C4-2B (cell line): ENCODE data around the gene KDM4D.

Experiments
- ZFX ChIP-seq: fragments of 450-650 bp; IDR thresholded peaks from 2 replicates; pipeline ENCODE4 v1.6.1; 2017
- TF ChIP-seq, protein P1 (sequence below): fragments of 450-650 bp; conservative IDR thresholded peaks from 2 replicates; pipeline ENCODE4 v1.5.1; 2017; ENCODE audit warnings: mild to moderate bottlenecking

DNA sequence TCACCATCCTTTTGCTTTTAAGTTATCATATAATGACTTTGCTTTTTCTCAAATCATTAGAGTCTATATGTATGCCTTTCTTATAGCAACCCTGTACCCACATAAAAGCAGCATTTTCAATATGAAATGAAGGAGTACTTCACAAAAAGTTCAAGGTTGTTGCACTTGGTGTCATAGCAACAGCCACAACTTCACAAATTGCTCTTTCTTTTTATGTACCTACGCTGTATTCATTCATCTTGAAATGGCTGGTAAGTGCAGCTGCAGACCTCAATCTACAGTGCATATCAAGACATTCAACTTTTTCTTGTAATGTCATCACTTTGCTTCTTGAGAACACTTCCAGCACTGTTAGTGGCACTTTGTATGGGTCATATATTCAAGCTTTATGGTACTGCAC is 18.8 kb upstream of the KDM4D start:
- TF ChIP-seq, protein P1, sequence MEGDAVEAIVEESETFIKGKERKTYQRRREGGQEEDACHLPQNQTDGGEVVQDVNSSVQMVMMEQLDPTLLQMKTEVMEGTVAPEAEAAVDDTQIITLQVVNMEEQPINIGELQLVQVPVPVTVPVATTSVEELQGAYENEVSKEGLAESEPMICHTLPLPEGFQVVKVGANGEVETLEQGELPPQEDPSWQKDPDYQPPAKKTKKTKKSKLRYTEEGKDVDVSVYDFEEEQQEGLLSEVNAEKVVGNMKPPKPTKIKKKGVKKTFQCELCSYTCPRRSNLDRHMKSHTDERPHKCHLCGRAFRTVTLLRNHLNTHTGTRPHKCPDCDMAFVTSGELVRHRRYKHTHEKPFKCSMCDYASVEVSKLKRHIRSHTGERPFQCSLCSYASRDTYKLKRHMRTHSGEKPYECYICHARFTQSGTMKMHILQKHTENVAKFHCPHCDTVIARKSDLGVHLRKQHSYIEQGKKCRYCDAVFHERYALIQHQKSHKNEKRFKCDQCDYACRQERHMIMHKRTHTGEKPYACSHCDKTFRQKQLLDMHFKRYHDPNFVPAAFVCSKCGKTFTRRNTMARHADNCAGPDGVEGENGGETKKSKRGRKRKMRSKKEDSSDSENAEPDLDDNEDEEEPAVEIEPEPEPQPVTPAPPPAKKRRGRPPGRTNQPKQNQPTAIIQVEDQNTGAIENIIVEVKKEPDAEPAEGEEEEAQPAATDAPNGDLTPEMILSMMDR: no peak
- TF ChIP-seq ZFX: no peak
